SK-N-SH (cell line): ENCODE measurements around the gene SAMD15.

Experiments
- CHD2 ChIP-seq: fragments of 150-350 bp; IDR thresholded peaks from 2 replicates; pipeline ENCODE4 v1.6.1; 2018; ENCODE audit warnings: low read length; ENCODE audit not compliant: partially characterized antibody
- EP300 ChIP-seq, 2 experiments: IDR thresholded peaks; 2 replicates each; pipeline versions ENCODE4 v1.4.0 to v1.6.1; 2012; ENCODE audit warnings: borderline replicate concordance in 1 of 2, low read depth in 1 of 2, low read length in 1 of 2
- EZH2phosphoT487 ChIP-seq: fragments of 200-600 bp; sonication (generic); IDR thresholded peaks from 2 replicates; pipeline ENCODE4 v1.6.1; 2017; ENCODE audit warnings: low read depth, mixed run types, mild to moderate bottlenecking, antibody characterized with exemption, moderate library complexity, borderline replicate concordance
- FOXJ3 ChIP-seq: sonication (generic); formaldehyde crosslinking; IDR thresholded peaks from 2 replicates; pipeline ENCODE4 v1.5.1; 2020; ENCODE audit warnings: mild to moderate bottlenecking, missing genetic modification reagents
- JUND ChIP-seq: IDR thresholded peaks from 2 replicates; pipeline ENCODE4 v1.4.0; 2012
- NRF1 ChIP-seq: IDR thresholded peaks from 2 replicates; pipeline ENCODE4 v1.6.1; 2012; ENCODE audit warnings: low read depth, mild to moderate bottlenecking, low read length
- POLR2AphosphoS5 ChIP-seq: IDR thresholded peaks from 2 replicates; pipeline ENCODE4 v1.6.1; 2012; ENCODE audit warnings: low read depth, low read length
- RAD21 ChIP-seq: IDR thresholded peaks from 2 replicates; pipeline ENCODE4 v1.6.1; 2012; ENCODE audit warnings: mild to moderate bottlenecking, low read length
- RCOR1 ChIP-seq: fragments of 150-350 bp; IDR thresholded peaks from 2 replicates; pipeline ENCODE4 v1.6.1; 2017; ENCODE audit warnings: antibody characterized with exemption, low read length
- RXRA ChIP-seq: IDR thresholded peaks from 2 replicates; pipeline ENCODE4 v1.4.0; 2012; ENCODE audit warnings: low read depth, mild to moderate bottlenecking, borderline replicate concordance
- SIN3A ChIP-seq: IDR thresholded peaks from 2 replicates; pipeline ENCODE4 v1.6.1; 2012; ENCODE audit warnings: low read depth, mild to moderate bottlenecking, low read length, moderate library complexity, borderline replicate concordance
- TAF1 ChIP-seq: IDR thresholded peaks from 2 replicates; pipeline ENCODE4 v1.6.1; 2012; ENCODE audit warnings: low read depth, mild to moderate bottlenecking, low read length, moderate library complexity, borderline replicate concordance
- TF ChIP-seq, protein P1 (sequence below): fragments of 200-600 bp; sonication (generic); IDR thresholded peaks from 2 replicates; pipeline ENCODE4 v1.6.1; 2017; ENCODE audit warnings: antibody characterized with exemption, mild to moderate bottlenecking, moderate library complexity
- TF ChIP-seq, protein P2 (sequence below): IDR thresholded peaks from 2 replicates; pipeline ENCODE4 v1.6.1; 2012; ENCODE audit warnings: mild to moderate bottlenecking, low read depth, low read length, moderate library complexity

DNA sequence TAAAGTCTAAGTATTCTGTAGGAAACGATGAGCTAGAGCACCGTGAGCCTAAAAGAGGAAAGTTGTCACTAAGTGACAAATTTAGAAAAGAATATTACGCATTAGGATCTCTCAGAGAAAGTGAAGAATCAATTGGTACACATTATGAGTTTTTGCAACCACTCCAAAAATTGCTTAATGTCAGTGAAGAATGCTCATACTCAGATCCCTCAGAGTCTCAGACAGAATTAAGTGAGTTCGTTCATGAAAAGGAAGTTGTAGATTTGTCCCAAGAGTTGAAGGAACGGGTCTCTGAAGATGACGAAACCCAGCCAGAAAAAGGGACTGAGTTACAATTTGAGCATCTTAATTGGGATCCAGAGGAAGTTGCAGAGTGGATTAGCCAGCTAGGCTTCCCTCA is 1.5 kb downstream of the SAMD15 start:
- TF ChIP-seq POLR2AphosphoS5, result no peak
- TF ChIP-seq, protein P1, sequence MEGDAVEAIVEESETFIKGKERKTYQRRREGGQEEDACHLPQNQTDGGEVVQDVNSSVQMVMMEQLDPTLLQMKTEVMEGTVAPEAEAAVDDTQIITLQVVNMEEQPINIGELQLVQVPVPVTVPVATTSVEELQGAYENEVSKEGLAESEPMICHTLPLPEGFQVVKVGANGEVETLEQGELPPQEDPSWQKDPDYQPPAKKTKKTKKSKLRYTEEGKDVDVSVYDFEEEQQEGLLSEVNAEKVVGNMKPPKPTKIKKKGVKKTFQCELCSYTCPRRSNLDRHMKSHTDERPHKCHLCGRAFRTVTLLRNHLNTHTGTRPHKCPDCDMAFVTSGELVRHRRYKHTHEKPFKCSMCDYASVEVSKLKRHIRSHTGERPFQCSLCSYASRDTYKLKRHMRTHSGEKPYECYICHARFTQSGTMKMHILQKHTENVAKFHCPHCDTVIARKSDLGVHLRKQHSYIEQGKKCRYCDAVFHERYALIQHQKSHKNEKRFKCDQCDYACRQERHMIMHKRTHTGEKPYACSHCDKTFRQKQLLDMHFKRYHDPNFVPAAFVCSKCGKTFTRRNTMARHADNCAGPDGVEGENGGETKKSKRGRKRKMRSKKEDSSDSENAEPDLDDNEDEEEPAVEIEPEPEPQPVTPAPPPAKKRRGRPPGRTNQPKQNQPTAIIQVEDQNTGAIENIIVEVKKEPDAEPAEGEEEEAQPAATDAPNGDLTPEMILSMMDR, result no peak
- TF ChIP-seq EZH2phosphoT487, result no peak
- no peak for TF ChIP-seq FOXJ3 (CRISPR knock-in tag)
- TF ChIP-seq, protein P2, sequence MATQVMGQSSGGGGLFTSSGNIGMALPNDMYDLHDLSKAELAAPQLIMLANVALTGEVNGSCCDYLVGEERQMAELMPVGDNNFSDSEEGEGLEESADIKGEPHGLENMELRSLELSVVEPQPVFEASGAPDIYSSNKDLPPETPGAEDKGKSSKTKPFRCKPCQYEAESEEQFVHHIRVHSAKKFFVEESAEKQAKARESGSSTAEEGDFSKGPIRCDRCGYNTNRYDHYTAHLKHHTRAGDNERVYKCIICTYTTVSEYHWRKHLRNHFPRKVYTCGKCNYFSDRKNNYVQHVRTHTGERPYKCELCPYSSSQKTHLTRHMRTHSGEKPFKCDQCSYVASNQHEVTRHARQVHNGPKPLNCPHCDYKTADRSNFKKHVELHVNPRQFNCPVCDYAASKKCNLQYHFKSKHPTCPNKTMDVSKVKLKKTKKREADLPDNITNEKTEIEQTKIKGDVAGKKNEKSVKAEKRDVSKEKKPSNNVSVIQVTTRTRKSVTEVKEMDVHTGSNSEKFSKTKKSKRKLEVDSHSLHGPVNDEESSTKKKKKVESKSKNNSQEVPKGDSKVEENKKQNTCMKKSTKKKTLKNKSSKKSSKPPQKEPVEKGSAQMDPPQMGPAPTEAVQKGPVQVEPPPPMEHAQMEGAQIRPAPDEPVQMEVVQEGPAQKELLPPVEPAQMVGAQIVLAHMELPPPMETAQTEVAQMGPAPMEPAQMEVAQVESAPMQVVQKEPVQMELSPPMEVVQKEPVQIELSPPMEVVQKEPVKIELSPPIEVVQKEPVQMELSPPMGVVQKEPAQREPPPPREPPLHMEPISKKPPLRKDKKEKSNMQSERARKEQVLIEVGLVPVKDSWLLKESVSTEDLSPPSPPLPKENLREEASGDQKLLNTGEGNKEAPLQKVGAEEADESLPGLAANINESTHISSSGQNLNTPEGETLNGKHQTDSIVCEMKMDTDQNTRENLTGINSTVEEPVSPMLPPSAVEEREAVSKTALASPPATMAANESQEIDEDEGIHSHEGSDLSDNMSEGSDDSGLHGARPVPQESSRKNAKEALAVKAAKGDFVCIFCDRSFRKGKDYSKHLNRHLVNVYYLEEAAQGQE, result no peak
- TF ChIP-seq TAF1, result no peak
- TF ChIP-seq NRF1, result no peak
- no peak for TF ChIP-seq EP300 (IDR thresholded peaks at IDR 0.05; ENCODE audit: borderline replicate concordance in 1 of 2, low read depth in 1 of 2, low read length in 1 of 2)
- no peak for TF ChIP-seq RXRA
- no peak for TF ChIP-seq CHD2
- TF ChIP-seq SIN3A, result no peak
- TF ChIP-seq JUND, result no peak
- TF ChIP-seq RCOR1, result no peak
- TF ChIP-seq RAD21, result no peak
